Dedifferentiated amniotic fluid mesenchymal stem cell (primary cell): ENCODE measurements around the gene RGS8.

Source experiments
- DNase-seq: peaks from one replicate; pipeline ENCODE4 v3.0.0-alpha.2; 2016; ENCODE audit errors: extremely low spot score

The RGS8 gene

DNA sequence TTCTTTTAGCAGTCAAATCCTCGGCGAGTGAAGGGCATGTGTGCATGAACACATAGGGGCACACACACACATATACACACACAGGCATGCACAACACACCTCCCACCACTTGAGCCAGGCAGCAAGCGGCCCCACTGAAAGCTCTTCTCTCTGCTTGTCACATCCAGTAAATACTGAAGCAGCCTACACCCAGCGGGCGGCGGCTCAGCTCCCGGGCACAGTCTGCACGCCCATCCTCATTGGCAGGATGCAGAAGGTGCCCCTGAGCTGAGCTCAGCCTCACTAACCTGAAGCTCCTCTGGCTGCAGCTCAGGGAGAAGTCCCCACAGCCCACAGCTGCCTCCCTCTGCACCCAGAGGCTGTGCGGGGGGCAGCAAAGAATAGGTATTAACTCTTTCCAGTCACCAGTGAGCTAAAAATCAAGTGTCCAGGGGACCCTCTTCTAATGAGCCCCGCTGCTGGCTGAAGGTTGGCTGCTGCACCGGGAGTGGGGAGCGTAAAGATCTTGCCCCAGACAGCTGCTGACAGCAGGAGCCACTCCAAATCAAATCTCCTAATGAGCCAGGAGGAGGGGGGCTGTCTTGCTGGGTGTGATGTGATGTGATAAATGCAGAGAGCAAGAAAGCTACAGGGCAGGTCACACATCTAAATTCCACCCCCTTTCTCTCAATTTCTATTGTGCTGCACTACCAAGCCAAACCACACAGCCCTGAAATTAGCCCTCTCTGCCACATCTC, 12.5 kb downstream of the RGS8 start:
- no peak for DNase-seq

DNA sequence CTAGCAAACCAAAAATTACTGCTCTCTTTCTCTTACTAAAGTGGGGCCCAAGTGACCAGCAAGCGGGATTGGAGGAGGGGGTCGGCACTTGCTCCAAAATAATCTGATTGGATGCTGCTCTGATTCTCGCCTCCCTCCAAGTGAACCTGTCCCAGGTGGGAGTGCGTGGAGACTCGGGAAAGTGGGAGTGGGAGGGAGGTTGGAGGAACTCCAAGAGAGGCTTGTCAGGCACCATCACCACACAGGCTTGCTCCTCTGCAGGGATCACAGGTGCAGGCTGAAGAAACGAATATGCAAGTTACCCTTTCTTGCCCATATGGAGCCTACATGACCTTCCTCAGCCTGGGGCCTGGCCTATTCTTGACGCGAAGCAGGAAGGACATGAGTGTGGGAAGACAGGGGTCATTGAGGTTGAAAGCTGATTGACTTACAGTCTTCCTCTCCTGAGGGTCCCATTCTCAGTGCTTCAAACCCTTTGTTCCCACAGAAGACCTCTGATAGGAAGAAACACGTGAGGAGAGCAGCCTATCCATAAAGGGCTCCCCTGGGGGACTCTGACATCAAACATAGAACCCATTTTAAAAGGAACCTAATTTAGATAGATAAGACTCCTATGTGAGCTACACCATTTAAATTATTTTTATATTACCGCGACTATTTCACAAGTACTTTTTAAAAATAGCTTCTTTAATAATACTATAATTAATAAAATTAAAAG, 14.2 kb downstream of the RGS8 start:
- DNase-seq = no peak

DNA sequence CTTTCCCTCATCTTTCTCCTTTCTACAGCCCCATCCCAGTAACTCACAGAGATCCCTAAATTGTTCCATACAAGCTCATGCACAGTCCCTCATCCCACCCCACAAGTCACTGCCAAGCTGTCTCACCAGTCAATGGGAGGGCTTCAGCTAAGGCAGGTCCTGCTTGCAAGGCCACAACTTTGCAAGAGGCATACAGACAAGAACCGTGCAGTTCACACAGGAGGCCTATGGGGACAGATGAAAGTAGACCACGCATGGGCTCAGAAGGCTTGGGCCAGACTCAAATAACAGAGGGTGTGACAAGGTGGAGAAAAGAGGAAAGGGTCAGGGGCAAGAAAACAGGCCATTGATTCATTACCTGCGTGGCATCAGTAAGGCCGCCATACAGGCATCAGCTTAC, 15.1 kb downstream of the RGS8 start:
- no peak for DNase-seq

DNA sequence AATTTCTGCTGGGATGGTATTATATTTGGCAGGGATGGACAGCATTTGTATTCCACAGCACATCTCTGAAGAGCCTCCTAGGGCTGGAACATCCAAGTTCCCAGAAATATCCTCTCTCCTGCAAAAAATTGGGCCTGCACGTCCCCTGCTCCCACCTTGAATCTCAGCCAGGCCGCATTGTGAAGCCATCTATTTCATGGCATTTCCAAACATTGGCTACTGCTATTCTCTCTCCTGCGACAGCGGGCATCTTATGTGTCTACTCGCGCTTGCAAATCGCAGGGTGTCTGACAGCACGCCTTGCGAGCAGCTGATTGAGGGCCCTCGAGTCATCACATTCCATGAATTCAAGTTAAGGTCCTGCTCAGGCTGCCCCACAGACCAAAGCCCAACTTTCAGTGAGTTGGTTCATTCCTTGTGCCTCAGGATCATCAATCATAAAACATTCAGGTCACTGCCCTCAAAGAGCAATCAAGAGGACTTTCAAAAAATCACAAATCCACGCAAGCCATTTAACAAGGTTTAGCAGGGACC, 15.8 kb downstream of the RGS8 start:
- DNase-seq = no peak

DNA sequence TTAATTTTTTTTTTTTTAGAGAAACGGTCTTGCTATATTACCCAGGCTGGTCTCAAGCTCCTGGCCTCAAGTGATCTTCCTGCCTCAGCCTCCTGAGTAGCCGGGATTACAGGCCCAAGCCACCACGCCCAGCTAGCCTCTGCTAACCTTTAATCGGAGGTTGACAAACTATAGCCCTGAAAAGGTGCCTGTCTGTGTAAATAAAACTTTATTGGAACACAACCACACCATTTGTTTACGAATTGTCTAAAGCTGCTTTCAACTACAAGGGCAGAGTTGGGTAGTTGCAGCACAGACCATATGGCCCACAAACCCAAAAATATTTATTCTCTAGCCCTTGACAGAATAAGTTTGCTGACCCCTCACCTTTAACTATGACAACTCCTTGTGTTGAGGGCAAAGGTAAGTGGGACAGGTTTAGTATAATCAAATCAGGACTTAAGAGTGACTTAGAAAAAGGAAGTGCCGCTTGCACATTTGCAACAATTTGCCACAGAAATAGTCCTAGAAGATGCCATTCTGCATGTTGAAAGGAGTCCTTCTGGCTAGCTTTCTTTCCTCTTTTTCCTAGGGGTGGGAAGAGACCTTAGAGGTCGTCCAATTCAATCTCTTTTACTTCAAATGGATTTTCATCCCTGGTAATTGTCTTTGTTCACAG, 16.4 kb downstream of the RGS8 start:
- no peak for DNase-seq

DNA sequence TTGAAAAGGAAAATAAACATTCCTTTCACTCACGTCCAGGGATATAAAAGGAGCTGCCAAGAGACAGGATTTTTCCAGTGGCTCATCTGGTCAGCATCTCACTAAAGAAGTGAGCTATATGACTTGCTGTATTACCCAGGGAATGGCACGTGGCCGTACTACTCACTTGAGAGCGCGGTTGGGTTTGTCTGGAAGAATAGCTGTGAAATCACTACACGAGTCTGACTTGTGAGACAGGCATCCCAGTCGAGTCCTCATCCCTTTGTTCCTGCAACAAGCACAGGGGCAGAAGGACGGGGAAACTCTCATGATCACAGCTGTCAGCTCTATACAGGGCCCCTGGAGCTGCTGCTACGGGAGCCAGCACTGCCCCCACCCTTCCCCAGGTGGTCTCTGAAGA, 17.7 kb downstream of the RGS8 start:
- DNase-seq = no peak

DNA sequence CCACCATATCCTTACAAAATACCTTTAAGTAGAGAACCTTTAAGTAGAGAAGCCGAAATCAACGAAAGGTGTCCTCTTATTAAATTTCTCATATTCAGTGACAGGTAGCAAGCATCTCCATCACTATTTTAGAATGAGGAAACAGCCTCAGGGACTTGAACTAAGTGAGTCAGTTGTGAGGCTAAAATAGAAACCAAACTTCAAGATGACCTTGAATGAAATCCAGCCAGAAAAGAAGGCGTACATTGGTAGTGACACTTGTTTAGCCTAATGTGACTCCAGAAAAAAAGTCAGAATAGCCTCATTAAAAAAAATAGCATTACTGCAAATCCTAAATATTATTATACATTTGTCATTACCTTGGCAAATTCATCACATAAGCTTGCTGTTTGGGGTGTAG, 20.1 kb downstream of the RGS8 start:
- DNase-seq = no peak

DNA sequence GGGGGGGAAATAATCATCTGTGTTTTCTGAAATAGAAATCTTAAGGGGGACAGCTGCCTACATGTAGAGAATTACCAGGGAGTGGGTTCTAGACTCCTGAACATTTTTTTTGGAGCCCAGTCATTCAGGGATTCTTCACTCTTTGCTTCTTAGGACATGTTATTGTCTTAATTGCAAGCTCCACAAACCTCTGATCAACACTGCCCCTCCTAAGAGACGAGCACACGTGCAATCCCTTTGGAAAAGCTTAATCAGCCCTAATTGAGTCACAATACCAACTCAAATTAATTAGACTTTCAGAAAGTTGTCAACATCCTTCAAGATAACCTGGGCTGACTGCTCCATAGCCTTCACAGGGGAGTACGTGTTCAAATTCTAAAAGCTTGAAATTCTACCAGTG, 21.4 kb downstream of the RGS8 start:
- no peak for DNase-seq

DNA sequence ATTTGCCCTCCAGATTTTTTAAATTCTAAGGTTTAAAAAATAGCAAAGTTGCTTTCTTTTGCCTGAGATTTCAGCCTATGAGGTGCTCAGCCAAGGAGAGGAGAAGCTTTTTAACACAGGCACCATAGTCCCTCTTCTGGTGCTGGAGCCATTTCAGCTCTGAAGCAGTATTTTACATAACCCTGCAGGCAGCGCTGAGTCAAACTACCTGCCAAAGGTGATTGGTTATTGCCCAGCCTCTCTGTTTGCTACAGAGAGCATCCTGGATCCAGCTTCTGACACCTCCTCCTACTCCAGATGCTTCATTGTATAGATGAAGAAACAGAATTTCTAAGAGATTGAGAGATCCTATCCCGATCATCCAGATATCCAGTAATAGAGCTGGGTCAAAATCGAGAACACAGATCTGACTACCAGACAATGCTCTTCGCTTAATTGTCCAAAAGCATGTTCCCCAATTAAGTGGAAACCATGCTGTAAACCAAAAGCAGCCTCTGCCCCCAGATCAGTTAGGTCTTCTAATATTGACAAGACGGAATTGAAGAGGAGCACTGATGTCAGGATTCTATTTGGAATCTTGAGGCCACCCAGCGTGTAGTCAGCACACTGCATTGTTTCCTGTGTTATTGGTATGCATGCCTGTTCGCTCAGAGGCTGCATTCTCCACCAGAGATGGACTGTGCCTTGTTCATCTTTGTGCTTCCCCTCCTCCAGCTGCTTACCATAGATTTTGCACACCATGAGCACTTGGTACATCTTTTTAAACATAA, 22.1 kb downstream of the RGS8 start:
- no peak for DNase-seq

DNA sequence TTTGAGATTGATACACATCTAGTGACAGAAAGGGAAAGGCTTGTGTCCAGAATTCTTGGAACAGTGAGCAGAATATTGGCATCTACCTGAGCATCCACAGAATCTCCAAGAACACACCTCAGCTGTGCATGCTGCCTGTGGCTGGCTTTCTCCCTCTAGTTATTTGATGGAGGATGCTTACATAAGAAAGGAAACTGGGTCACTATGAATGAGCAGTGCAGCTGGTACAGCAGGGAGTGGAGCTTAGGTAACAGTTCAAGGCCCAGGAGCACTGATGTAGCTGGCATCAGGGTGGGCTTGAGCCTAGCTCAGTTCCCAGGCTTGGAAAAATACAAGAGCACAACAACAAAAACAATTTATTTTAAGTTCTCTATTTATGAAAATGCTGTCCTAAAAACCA, 26.3 kb downstream of the RGS8 start:
- DNase-seq = no peak

DNA sequence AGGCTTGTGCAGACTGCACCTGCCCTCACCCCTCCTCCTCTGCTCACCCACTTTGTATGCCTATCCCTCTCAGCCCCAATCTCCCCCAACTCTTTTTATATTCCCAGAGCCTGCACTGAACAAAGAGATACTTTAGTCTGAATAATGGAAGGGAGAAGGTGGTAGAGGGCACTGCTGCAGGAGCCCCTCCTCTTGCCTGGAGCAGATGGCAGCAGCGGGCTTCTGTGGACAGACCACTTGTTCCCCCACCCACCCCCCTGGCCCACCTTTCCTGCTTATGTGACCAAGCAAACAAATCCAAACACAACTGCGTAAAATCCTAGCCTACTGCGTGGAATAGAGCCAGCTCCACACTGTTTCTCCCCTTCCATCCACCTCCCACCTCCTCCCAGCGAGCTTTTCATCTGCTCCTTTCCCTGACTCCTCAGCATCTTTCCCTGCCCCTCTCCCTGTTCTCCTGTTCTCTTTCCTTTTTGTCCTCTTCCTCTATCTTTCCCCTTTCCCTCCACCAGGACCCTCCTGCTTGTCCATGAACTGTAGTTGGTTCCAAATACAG, 27.5 kb downstream of the RGS8 start:
- no peak for DNase-seq

DNA sequence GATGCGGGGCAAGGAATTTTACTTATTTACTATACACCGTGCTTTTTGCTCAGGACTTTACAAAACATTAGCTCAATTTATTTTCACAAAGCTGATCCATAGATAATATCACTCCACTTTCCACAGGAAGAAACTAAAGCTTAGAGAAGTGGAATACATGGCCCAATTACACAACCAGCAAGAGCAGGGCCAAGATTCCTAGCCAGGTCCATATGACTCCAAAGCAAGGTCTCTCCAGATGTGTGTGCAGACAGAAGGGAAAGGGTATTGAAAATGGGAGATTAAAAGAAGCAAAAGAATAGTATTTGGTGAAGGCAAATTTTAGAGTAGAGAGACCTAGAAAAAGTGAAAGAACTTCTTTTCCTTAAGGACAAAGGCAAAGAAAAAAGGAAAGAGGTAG, 30.4 kb downstream of the RGS8 start:
- DNase-seq = no peak

DNA sequence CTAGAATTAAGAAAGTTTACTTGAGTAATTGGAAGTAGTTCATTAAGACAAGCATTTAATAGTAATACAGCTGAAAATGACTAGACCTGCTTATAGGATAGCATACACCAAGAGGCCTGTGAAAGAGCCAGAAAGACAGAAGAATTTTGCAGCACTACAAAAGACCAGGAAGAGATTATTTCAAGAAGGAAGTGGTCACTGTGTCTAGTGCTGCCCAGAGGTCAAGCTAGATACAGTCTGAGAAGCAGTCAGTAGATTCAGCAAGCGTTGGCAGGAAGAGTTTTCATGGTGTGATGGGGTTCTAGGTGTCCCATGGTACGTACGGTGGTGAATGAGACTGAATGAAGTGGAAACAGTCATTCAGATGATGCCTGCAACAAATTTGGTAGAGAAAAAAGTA, 31.5 kb downstream of the RGS8 start:
- DNase-seq = no peak

DNA sequence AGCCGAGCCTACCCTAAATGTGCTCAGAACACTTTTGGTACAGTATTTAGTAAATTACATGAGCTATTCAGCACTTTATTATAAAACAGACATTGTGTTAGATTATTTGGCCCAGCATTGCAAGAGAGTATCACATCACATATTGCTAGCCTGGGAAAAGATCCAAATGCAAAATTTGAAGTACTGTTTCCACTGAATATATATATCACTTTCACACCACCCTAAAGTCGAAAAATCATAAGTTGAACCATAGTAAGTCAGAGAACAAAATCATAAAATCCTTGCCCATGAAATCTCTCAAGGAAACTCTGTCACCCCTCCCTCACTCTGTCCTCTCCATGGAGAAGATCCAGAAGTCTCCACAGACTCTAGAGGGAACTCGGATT, 33.1 kb downstream of the RGS8 start:
- no peak for DNase-seq

DNA sequence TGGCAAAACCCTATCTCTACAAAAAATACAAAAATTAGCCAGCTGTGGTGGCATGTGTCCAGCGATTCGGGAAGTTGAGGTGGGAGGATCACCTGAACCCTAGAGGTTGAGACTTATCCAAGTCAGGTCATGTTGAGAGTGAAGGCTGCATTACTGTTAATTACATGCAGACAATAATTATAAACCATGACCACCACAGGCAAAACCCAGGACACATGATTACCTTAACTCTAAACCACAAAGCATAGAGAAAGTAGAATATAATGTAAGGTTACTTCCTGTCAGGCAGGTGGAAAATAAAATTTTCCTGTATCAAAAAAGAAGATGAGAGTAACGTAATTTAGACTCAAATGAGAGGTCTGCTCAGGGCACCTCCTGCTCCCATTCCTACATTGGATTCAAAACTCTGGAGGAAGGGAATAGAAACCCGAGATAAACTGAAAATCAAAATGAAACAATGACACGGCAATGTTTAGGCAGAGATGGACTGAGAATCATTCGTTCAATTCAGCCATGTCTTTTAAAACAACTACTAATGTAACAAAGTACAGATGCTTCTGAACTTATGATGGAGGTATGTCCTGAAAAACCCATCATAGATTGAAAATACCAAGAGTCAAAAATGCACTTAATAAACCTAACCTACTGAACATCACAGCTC, 33.6 kb downstream of the RGS8 start:
- DNase-seq = no peak

DNA sequence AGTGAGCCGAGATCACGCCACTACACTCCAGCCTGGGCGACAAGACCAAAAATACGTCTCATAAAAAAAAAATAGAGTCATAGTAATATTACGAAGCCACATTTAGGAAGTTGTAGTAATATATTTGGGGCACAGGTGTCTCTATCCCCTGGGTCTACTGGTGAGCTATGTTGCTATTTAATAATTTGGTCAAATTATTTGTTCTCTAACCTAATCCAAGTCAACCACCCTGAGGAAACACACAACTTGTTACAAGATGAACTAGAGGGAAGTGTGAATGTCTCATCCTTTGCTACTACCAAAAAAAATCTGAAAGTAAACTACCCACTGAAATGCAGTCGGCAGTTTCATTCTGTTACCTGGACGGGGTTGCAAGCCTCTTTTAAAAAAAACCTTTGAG, 35.3 kb downstream of the RGS8 start:
- DNase-seq = no peak

DNA sequence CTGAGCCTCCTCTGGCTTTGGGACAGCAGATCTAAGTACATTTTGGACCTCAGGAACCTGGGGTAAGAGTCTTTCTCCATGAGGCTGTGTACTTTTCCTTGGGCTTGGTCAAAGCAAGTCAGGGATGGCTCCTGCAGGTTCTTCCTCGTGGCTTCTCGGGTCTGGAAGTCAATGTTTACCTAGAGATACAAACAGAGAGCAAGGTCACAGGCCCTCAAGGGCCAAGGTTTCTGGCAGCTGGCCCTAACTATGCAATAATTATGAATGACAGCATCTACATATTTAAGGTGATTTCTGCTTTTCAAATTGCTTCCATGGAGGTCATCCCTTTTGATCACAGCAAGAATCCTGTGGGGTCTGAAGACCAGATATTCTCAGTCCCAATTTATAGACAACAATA, 37.6 kb downstream of the RGS8 start:
- no peak for DNase-seq

DNA sequence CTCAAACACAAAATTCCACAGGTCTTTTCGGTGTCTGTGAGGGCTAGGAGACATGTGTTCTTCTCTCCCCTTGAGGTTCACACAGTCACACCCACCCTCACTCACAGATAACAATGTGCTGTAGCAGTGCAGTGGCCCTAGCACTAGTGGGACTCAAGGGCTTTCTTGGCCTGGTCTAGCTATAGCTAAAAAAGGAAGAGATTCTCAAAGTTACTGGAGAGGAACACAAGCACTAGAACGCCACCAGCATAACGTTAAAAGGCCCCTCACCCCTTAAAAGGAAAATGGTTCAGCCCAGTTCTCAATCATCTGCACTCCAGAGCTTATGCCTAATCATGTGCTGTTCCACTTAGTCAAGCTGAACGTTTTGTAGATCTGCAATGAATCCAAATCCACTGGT, 39.5 kb downstream of the RGS8 start:
- no peak for DNase-seq

DNA sequence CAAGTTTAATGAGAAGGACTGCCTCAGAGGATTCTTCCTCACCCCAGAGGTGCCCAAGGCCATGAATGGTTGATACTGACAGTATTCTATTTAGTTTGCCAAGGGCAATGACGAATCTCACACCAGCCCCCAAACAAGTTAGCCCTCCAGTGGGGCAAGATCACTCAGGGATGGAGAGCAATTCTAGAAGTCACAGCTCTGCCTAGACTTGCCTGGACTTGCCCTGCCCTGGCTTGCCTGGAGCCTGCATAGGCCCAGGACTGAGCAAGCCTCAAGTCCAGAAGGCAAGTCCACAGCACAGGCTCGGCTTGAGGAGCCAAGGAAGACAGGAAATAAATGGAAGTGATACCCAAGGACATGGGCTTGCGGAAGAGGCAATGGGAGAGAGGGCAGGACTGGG, 40.7 kb downstream of the RGS8 start:
- no peak for DNase-seq

DNA sequence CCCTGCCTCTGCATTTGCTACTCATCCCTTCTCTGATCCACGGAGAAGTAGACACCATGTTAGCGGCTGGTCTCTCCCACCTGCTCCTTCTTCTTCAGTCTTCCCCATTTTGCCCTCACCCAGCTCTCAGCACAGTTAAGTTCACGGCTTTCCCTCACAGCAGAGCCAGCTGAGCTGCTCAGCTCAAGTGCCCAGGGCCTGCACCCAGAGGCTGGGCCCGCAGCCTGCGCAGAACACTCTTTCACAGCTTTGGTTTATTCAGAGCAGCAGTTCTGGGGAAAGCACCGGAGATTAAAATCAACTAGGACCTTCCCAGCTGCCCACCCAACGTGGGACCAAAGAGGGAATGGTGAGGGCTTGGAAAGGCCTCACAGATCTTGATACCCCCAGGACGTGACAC, 41.9 kb downstream of the RGS8 start:
- DNase-seq = no peak

DNA sequence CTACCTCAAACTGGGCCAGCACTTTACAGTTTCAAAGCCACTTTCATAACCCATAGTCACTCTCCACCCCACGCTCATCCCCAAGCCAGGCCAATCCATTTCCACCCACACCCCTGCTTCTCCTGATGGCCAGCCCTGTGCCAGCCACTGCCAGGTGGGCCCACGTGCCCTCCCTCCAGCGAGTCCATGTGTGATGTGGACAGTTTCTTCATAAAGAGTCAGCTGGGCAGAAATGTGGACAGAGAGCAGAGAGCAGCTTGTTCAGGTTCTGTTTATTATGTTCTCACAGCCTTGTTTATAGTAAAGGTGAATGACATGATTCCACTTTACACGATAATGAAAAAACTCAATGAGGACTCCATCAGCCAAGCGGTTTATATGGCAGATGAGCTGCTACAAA, 42.8 kb downstream of the RGS8 start:
- DNase-seq = no peak
